AG10803 (cell line): ENCODE data around the gene ETNK2.
"Not testable (repeated sequence)": the region's sequence is repeated elsewhere in the genome, so short reads cannot be mapped to it uniquely, and the experiment has no call there.

ENCODE experiments used
- DNase-seq: peaks from one replicate; pipeline ENCODE4 v3.0.0; 2010; ENCODE audit warnings: low read depth
- H3K4me3 ChIP-seq: 2 replicates; pipeline ENCODE4 v1.5.1; 2011; ENCODE audit warnings: mild to moderate bottlenecking, low read length, control low read depth
- CTCF ChIP-seq: conservative IDR thresholded peaks from 2 replicates; pipeline ENCODE4 v1.5.1; 2011; ENCODE audit warnings: mild to moderate bottlenecking, low read length, control low read depth, inconsistent platforms

The ETNK2 gene

GRCh38 chr1:204094856-204095634, 56.8 kb downstream of the ETNK2 start:
- DNase-seq = no peak
- TF ChIP-seq CTCF = no peak
- H3K4me3 ChIP-seq = no peak overlapping the region

GRCh38 chr1:204094313-204094729, 57.5 kb downstream of the ETNK2 start:
- no peak for TF ChIP-seq CTCF
- H3K4me3 ChIP-seq = no peak overlapping the region
- no peak for DNase-seq

- H3K4me3 ChIP-seq = no peak overlapping the region
- TF ChIP-seq CTCF = no peak
- no peak for DNase-seq
These were observed 58.1 kb downstream of the ETNK2 start for GRCh38 chr1:204093781-204094180.

- no peak for TF ChIP-seq CTCF
- no peak for DNase-seq
- H3K4me3 ChIP-seq = no peak overlapping the region
These were observed 58.5 kb downstream of the ETNK2 start for GRCh38 chr1:204093421-204093717.

GRCh38 chr1:204092632-204093420, 59.0 kb downstream of the ETNK2 start:
- H3K4me3 ChIP-seq = no peak overlapping the region
- no peak for TF ChIP-seq CTCF
- DNase-seq = no peak

GRCh38 chr1:204091787-204092312, 60.0 kb downstream of the ETNK2 start:
- no peak for TF ChIP-seq CTCF
- no peak for DNase-seq
- no peak overlapping the region for H3K4me3 ChIP-seq

GRCh38 chr1:204091066-204091465, 60.8 kb downstream of the ETNK2 start:
- DNase-seq = no peak
- no peak for TF ChIP-seq CTCF
- no peak overlapping the region for H3K4me3 ChIP-seq

GRCh38 chr1:204090132-204090531, 61.7 kb downstream of the ETNK2 start:
- H3K4me3 ChIP-seq = not testable (repeated sequence)

More at GRCh38 chr1:204090132-204090531, 61.7 kb downstream of the ETNK2 start:
- DNase-seq = not testable (repeated sequence)
